Hematopoietic multipotent progenitor cell treated with erythropoietin and hydrocortisone succinate and interleukin-3 and kit ligand, for 4 days (in vitro differentiated cells): ENCODE measurements around the gene SOX18.
A peak's percentile ranks its signal among the peaks of the same experiment; 100 is the strongest.

Experiments
- DNase-seq: peaks from one replicate; pipeline ENCODE4 v3.0.0-alpha.2; 2015

SOX18 gene

GRCh38 chr20:64080013-64080812 is 30.8 kb upstream of the SOX18 start, which contains the start of gene OPRL1:
Gene OPRL1 (plus strand): TSS chr20:64080082. CDS start chr20:64092721, 12,639 bp downstream.
- DNase-seq, result no peak

GRCh38 chr20:64079273-64080012 is 30.0 kb upstream of the SOX18 start, which contains the start of gene RGS19:
Gene RGS19 (minus strand): TSS chr20:64079518. CDS start chr20:64076886, 2,632 bp downstream.
- peak; percentile 91 for DNase-seq

GRCh38 chr20:64078934-64079272 is 29.5 kb upstream of the SOX18 start:
- no peak for DNase-seq

- DNase-seq, result peak; percentile 84
Measured at GRCh38 chr20:64077876-64078551, 28.6 kb upstream of the SOX18 start.

GRCh38 chr20:64077541-64077875 is 28.1 kb upstream of the SOX18 start:
- no peak for DNase-seq

- DNase-seq, result peak; percentile 91
Measured at GRCh38 chr20:64077094-64077493, 27.7 kb upstream of the SOX18 start.

GRCh38 chr20:64076061-64076997 is 26.9 kb upstream of the SOX18 start:
- DNase-seq, result no peak

GRCh38 chr20:64075556-64075955 is 26.1 kb upstream of the SOX18 start:
- DNase-seq, result no peak

GRCh38 chr20:64074963-64075362 is 25.5 kb upstream of the SOX18 start:
- no peak for DNase-seq

- DNase-seq, result no peak
Measured at GRCh38 chr20:64074184-64074789, 24.8 kb upstream of the SOX18 start.

- no peak for DNase-seq
Measured at GRCh38 chr20:64073476-64074183, 24.2 kb upstream of the SOX18 start.

GRCh38 chr20:64072498-64073063 is 23.1 kb upstream of the SOX18 start:
- peak; percentile 73 for DNase-seq

- no peak for DNase-seq
Measured at GRCh38 chr20:64071341-64072332, 22.2 kb upstream of the SOX18 start.

- DNase-seq, result no peak
Measured at GRCh38 chr20:64070244-64070993, 21.0 kb upstream of the SOX18 start.

- no peak for DNase-seq
Measured at GRCh38 chr20:64069614-64070243, 20.3 kb upstream of the SOX18 start.

GRCh38 chr20:64069209-64069613 is 19.8 kb upstream of the SOX18 start:
- DNase-seq, result no peak

- DNase-seq, result peak; percentile 95
Measured at GRCh38 chr20:64068386-64069208, 19.2 kb upstream of the SOX18 start.
